WERI-Rb-1 (cell line): ENCODE data around the gene SYF2.
"Not testable (repeated sequence)": the region's sequence is repeated elsewhere in the genome, so short reads cannot be mapped to it uniquely, and the experiment has no call there.

Experiments
- DNase-seq: peaks from one replicate; pipeline ENCODE4 v3.0.0-alpha.2; 2020
- H3K27ac ChIP-seq: fragments of 250-450 bp; sonication (Bioruptor Pico); 2 replicates; pipeline ENCODE4 v1.5.1; 2020; ENCODE audit warnings: mild to moderate bottlenecking, moderate library complexity
- H3K27me3 ChIP-seq: fragments of 250-450 bp; sonication (Bioruptor Pico); 2 replicates; pipeline ENCODE4 v1.5.1; 2021; ENCODE audit warnings: mild to moderate bottlenecking, low read depth, moderate library complexity; ENCODE audit not compliant: insufficient read depth, severe bottlenecking
- H3K36me3 ChIP-seq: fragments of 250-450 bp; sonication (Bioruptor Pico); 2 replicates; pipeline ENCODE4 v1.5.1; 2020; ENCODE audit warnings: mild to moderate bottlenecking, moderate library complexity
- H3K4me3 ChIP-seq: 2 replicates; pipeline ENCODE4 v1.5.1; 2011; ENCODE audit warnings: low read depth, mild to moderate bottlenecking, control low read depth, low read length
- H3K9me3 ChIP-seq: fragments of 250-450 bp; sonication (Bioruptor Pico); 2 replicates; pipeline ENCODE4 v1.5.1; 2021; ENCODE audit warnings: mild to moderate bottlenecking, moderate library complexity; ENCODE audit not compliant: severe bottlenecking
- CTCF ChIP-seq: IDR thresholded peaks from 2 replicates; pipeline ENCODE4 v1.5.1; 2011; ENCODE audit warnings: low read depth, mild to moderate bottlenecking, control low read depth, inconsistent platforms, low read length

Gene SYF2

GRCh38 chr1:25259813-25260212, 27.5 kb upstream of the SYF2 start:
- not testable (repeated sequence) for H3K27me3 ChIP-seq, H3K27ac ChIP-seq, H3K36me3 ChIP-seq, H3K9me3 ChIP-seq, DNase-seq, H3K4me3 ChIP-seq
- TF ChIP-seq CTCF, result peak; percentile 32; the same call in 1 of the 2 replicates

- TF ChIP-seq CTCF, result no peak
- Histone ChIP-seq H3K27me3 (no peaks in the 10 kb centered on the region), H3K36me3 (no peaks in the 10 kb centered on the region), H3K4me3 (no peak overlapping the region), H3K9me3 (no peaks in the 10 kb centered on the region), H3K27ac (no peak overlapping the region)
- DNase-seq, result no peak
These were observed 24.9 kb upstream of the SYF2 start for GRCh38 chr1:25257196-25257595.

GRCh38 chr1:25256578-25256965, 24.3 kb upstream of the SYF2 start:
- H3K27me3 ChIP-seq, result no peaks in the 10 kb centered on the region
- TF ChIP-seq CTCF, result no peak
- H3K27ac ChIP-seq, result no peak overlapping the region
- H3K36me3 ChIP-seq, result no peaks in the 10 kb centered on the region
- DNase-seq, result no peak
- no peaks in the 10 kb centered on the region for H3K9me3 ChIP-seq
- no peak overlapping the region for H3K4me3 ChIP-seq

GRCh38 chr1:25255706-25256577, 23.6 kb upstream of the SYF2 start:
- no peak for DNase-seq
- no peak for TF ChIP-seq CTCF
- H3K27ac ChIP-seq, result no peak overlapping the region
- no peaks in the 10 kb centered on the region for H3K36me3 ChIP-seq
- no peaks in the 10 kb centered on the region for H3K27me3 ChIP-seq
- no peaks in the 10 kb centered on the region for H3K9me3 ChIP-seq
- H3K4me3 ChIP-seq, result no peak overlapping the region

- Histone ChIP-seq H3K4me3 (no peak overlapping the region), H3K9me3 (no peaks in the 10 kb centered on the region), H3K36me3 (no peaks in the 10 kb centered on the region), H3K27me3 (no peaks in the 10 kb centered on the region), H3K27ac (no peak overlapping the region)
- no peak for DNase-seq
- TF ChIP-seq CTCF, result no peak
These were observed 21.6 kb upstream of the SYF2 start for GRCh38 chr1:25253911-25254310.
